Islet of Langerhans (tissue), 1 donor: ENCODE measurements around the gene FAM151A.
"Not testable (repeated sequence)": the region's sequence is repeated elsewhere in the genome, so short reads cannot be mapped to it uniquely, and the experiment has no call there.

Source experiments
- FAIRE-seq: peaks from one replicate; lab custom pipeline; 2011; peaks lifted over from hg19 to GRCh38; lab: Jason Lieb, UNC

FAM151A gene

DNA sequence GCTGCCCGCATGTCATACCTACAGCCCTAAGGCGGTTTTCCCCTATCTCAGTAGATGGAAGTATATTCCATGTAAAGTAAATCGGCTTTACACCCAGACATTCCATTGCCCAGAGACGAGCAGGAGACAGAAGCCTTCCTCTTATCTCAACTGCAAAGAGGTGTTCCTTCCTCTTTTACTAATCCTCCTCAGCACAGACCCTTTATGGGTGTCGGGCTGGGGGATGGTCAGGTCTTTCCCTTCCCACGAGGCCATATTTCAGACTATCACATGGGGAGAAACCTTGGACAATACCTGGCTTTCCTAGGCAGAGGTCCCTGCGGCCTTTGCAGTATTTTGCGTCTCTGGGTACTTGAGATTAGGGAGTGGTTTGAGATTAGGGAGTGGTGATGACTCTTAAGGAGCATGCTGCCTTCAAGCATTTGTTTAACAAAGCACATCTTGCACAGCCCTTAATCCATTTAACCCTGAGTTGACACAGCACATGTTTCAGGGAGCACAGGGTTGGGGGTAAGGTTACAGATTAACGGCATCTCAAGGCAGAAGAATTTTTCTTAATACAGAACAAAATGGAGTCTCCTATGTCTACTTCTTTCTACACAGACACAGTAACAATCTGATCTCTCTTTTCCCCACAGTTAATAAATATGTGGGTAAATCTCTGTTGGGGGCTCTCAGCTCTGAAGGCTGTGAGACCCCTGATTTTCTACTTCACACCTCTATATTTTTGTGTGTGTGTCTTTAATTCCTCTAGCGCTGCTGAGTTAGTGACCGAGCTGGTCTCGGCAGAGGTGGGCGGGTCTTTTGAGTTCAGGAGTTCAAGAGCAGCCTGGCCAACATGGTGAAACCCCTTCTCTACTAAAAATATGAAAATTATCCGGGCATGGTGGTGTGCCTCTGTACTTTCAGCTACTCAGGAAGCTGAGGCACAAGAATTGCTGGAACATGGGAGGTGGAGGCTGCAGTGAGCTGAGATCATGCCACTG is 13.4 kb upstream of the FAM151A start:
- FAIRE-seq: not testable (repeated sequence)

DNA sequence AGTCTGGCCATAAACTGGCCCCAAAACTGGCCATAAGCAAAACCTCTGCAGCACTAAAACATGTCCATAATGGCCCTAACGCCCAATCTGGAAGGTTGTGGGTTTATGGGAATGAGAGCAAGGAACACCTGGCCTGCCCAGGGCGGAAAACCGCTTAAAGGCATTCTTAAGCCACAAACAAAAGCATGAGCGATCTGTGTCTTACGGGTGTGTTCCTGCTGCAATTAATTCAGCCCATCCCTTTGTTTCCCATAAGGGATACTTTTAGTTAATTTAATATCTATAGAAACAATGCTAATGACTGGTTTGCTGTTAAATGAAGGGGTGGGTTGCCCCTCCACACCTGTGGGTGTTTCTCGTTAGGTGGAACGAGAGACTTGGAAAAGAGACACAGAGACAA is 12.5 kb upstream of the FAM151A start:
- not testable (repeated sequence) for FAIRE-seq

DNA sequence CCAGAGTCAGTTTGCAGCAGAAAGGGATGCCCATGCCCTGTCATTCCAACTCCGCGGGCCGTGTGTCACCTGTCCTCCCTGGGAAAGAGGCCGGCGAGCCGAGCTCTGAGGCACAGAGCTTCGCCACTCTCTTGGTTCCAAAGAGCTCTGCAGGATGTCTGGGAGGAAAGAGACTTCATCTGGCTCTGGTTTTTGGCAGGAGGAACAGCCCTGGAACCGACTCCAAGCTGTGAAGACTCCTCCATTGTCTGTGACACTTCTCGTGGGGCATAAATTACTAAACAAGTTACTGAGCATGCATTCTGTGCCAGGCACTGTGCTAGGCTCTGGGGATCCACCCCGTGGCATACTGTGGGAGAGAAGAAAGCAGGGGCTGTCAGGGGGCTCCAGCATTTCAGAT is 3.9 kb upstream of the FAM151A start:
- no peak for FAIRE-seq

DNA sequence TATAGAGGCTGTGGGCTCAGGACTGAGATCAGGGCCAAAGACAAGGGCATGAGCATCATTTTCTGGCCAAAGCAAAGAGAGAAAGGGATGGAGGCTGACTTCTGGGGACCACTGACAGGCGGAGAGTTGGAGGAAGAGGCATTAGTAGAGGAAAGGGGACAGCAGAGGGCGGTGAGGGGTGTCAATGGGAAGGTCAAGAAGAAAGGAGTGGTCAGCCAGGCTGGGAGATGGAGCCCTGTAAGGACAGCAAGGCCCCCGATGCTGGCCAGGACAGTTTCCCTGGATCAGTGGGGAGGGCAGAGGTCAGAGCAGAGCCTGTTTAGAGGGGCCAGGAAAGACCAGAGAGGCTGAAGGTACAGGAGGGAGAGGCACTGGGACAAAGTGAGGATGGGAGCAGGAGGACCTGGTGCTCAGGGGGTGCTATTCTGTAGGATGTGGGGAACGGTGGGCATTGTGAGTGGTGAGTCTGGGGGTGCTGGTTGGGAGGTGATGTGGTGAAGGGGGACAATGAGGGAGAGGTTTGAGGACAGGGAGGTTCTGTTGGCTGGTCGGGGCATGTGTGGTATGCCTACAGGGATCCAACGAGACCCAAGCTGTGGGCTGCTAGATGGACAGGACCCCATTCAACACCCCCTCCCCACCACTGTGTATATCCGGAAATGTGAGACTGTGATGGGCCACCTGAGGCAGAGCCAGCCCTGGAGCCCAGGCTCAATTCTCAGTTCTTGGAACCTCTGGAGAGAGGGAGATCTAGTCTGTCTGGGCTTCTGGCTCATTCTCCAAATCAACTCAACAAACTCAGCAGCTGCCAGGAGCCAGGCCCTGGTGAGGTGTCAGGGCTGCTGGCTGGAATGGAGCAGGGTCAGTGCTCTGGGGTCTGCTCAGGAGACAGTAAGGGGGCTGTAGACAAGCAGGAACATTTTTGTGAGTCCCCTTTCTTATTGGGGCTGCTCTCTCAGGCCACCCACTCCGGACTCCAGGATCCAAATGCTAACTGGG is 1.4 kb upstream of the FAM151A start:
- no peak for FAIRE-seq

DNA sequence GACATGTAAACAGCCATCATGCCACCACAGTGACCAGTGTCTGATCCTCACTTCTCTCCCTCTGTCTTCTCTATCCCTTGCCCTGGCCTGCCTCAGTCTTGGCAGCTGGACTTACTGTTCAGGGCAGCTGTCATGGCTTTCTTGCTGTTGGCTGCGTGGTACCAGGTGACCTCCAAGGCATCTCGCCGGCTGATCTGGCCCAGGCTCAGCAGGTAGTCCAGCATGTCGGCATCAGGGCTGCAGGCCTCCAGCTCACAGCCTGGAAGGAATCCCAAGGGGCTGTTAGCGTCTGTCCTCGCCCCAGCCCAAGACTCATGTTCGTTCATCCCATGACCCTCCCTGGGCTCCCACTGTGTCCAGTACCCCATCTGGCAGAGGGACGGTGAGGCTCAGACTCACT is 3.6 kb downstream of the FAM151A start:
- FAIRE-seq: no peak

DNA sequence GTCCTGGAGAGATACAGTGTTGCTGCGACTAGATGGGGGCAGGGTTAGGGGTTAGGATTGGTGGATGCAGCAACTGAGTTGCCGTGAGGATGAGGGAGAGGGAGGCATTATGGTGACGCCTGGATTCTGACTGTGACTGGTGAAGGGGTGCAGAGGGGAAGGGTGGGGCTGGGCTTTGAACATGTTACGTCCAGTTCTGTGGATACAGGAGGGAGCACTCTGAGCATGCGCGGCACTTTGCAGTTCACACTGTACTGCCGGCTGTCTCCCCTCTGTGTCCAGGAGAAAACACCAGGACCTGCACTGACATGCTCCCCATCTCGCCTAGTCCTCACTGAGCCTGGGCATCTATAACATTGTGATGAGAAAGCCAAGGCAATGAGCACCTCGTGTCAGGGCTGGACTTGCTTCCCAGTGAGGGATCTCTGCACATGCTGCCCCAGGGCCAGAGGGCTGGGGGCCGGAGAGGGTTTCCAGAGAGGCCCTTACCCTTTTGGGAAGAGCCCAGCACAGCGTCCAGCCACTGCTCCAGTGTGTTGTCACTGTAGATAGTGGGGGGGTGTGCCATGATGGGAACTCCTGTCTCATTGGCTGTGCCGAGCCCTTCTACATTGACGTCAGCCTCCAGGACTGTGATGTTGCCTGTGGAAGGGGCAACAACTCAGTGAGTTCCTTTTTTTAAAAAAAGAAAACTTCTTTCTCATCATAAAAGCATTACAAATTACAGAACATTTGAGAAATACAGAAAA is 7.6 kb downstream of the FAM151A start:
- FAIRE-seq: no peak

DNA sequence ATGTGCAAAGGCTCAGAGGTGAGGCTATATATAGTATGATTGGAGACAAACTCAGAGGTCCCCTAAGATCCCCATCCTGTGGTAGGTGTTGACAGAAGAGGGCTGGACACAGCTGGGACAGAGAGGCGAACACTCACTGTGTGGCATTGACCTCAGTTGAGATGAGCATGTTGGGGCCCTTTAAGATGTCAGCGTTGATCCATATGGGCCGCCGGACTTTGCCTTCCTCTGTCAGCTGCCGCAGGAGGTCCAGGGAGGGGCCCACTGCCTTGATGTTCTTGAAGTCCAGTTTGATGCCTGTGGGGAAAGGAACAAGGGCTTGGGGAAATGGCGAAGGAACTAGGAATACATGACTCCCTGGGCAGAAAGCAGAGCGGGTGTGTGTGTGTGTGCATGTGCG is 8.8 kb downstream of the FAM151A start:
- FAIRE-seq: no peak

DNA sequence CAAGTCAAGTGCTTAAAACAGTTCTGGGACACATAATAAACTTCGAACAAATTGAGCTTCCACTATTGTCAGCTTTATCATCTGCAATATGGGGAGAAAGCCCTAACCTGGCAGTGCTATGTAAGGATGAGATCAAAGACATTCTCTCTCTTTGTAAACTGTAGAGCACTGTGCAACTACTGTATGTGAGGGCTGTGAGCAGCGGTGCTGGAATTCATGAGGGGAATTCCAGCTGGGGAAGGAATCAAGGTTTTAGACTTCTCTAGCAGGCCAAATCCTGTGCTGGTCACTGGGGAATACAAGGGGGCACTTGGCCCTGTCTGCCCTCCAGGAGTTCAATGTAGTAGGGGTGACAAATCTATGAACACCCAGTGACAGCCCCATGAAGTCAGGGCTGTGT is 9.3 kb downstream of the FAM151A start:
- no peak for FAIRE-seq

DNA sequence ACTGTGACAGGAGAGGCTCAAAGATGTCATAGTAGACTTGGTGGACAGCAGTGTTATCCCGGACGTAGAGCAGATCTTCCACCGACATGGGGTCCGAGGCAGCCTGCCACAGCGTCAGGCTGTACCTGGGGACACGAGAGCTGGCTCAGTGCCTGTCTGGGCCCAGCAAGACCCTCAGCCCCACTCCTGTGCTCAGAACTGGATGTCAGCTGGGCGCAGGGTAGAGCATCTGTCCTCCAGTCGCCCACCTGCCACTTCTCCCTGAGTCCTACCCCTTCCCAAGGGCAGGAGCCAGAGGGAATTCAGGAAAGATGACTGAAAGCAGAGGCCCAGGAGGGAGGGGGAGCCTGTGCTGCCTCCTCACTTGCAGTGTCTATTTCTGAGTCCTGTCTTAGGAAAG is 11.7 kb downstream of the FAM151A start:
- FAIRE-seq: no peak

DNA sequence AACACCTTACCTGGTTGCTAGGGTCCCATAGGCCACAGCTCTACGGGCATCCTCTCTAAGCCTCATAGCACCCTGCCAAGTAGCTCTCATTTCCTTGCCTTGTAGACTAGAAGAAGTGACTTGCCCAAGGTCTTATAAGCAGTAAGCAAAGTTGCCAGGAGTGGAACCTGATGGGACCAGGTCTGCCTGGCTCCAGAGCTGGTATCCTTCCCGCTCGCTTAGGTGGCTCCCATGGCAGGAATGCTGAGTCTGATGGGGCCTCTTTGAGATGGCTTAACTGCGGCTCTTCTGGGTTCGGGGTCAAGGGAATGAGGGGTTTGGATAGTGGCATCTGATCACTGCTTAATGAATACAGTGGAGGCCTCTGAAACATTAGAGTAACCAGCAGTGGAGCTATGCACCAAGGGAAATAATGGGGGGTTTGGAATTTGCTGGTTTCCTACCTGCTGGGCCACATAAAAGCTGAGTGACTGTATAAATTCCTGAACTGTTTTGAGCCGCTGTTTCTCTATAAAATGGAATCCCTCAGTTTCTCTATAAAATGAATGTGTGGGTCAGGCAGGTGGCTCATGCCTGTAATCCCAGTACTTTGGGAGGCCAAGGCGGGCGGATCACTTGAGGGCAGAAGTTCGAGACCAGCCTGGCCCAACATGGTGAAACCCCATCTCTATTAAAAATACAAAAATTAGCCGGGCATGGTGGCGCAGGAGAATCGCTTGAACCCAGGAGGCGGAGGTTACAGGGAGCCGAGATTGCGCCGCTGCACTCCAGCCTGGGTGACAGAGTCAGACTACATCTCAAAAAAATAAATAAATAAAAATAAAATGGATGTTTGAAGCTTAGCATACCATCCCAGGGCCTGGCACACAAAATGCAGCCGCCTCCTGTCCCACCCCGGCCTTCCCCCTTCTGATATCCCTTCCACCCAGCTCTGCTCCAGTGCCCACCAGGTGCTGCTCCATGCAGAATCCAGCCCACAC is 12.4 kb downstream of the FAM151A start:
- FAIRE-seq: no peak

DNA sequence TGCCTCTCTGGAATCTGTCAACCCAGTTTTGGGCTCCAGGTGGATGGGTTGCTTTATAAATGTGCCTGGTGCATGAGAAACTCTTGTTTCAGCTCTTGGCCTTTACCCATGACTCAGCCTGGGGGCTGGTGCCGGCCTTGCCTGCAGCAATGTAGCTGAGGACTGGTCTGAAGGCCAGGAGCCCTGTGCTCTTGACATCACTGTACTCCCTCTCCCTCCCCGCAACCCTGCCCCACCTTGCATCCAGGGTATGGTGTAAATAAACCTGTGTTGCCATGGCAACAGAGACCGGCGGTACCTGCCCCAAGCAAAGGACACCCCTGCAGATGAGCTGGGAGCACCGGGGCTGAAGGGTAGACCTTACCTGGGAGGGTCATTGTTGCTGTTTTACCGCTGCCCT is 13.3 kb downstream of the FAM151A start:
- no peak for FAIRE-seq

DNA sequence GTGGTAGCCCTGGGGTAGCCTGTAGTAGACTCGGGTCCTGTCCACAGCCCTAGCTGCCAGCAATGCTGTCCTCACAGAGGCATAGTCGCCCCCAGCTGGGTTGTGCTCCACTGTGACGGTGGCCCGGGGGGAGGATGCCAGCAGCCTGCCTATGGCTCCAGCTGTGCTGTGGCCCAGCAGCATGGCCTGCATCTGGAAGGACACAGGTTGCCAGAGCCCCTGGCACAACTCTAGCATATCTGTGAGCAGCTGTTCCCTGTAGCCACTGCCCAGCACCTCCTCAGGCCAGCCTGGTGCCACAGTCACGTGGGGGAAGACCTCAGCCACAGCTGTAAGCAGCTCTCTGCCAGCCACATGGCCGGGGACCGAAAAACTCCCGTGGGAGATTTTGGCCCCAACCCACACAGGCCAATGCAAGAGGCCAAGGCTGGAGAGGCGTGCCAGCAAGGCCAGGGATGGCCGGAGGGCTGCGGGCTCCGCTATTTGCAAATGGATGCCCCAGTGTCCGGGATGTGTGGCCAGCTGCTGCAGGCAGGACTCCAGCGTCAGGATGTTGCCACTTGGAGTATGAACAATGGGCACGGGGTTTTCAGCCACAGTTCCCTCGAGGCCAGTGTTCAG is 13.9 kb downstream of the FAM151A start:
- no peak for FAIRE-seq

DNA sequence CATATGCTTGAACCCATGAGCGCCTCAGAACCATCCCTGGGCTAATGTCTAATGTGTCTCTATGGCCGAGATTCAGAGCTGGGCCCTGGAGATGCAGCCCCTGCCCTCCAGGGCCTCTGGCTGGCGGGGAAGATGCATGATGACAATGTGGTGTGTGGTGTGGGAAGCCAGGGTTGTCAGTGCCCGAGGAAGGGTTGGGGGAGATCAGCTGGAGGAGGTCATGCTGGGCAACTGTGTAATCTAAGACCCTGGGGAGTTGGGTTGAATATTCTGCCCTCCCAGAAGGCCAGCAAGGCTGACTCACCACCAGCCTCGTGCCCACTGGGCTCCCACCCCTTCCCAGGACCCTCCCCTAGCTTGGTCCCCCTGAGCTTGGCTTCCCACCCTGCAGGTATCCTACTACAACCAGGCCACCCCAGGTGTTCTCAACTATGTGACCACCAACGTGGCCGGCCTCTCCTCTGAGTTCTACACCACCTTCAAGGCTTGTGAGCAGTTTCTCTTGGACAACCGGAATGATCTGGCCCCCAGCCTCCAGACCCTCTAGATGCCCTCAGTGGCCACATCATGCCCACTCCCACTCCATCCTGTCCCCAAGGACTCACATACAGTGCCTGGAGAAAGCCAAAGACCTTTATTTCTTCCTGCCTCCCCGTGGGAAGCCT is 14.6 kb downstream of the FAM151A start:
- FAIRE-seq: no peak

DNA sequence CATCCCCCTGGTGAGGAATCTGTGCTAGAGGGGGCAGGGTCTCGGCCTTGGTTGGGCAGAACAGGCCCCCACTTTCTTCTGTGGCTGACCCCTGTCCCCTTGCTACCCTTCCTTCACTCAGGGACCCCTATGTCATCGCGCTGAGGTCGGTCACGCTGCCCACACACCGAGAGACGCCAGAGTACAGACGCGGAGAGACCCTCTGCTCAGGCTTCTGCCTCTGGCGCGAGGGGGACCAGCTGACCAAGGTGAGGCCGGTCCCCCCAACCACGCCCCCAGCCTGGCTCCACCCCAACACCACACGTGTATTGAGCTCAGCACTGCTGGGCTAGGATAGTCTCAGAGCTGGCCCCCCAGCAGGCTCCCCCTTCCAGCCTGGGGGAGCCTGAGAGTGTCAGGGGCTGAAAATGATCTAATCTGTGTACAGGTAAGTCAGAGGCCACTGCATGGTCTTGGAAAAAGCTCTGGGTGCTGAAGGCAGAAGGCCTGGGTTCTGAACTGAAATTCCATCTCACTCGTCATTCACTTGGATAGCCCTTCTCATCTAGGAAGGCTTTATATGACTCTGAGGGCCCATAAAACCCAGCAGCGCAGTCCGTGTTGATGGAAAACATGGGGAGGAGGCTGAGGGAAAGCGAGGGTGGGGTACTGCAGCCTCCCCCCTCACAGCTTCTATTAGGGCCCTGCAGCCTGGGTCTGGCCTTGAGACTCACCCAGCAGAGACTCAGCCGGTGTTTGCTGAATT is 15.3 kb downstream of the FAM151A start:
- no peak for FAIRE-seq

DNA sequence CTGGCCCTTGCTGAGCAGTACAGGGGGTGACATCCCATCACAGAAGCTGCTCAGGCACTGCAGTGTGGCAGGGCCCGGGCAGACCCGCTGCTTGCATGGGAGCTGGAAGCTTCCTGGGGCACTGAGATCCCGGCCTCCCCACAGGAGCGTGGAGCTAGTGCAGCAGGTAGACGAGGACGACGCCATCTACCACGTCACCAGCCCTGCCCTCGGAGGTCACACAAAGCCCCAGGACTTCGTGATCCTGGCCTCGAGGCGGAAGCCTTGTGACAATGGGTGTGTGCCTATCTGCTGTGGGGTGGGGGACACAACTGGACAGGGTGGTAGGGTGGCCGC is 16.4 kb downstream of the FAM151A start:
- no peak for FAIRE-seq

DNA sequence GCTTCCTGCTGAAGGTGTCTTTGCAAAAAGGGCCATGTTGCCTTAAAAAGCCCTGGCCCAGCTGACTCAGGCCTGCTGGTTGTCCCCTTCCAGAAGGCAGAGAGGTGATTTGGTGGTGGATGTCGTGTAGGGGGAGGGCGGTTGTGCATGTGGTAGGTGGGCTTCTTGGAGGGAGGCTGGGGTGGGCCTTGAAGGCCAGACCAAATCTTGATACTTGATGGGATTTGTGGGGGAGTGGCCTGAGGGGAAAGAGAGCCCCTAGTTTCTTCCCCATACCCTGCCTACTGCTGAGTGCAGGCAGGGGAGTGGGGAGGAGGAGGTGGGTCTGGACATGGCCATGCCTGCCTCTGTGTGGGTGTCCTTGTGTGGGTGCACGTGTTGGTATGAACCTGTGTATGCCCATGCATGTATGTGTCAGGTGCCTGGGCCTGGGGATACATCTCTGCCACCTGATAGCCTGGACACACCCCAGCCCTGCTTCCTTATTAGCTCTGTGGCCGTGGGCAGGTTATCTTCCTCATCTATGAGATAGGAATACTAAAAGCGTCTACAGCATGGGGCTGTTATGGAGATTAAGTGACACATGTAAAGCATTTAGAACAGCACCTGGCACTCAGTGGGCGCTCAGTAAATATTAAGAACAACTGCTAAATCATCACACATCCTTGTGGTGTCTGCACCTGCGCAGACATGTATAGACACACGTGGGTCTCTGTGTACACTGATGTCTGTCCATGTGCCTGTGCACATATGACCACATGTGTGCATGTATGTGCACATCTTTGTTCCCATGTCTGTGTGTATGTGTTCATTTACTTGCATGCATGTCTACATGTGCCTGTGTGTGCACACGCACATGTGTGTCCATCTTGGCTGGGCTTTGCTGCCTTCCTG is 17.0 kb downstream of the FAM151A start:
- no peak for FAIRE-seq

DNA sequence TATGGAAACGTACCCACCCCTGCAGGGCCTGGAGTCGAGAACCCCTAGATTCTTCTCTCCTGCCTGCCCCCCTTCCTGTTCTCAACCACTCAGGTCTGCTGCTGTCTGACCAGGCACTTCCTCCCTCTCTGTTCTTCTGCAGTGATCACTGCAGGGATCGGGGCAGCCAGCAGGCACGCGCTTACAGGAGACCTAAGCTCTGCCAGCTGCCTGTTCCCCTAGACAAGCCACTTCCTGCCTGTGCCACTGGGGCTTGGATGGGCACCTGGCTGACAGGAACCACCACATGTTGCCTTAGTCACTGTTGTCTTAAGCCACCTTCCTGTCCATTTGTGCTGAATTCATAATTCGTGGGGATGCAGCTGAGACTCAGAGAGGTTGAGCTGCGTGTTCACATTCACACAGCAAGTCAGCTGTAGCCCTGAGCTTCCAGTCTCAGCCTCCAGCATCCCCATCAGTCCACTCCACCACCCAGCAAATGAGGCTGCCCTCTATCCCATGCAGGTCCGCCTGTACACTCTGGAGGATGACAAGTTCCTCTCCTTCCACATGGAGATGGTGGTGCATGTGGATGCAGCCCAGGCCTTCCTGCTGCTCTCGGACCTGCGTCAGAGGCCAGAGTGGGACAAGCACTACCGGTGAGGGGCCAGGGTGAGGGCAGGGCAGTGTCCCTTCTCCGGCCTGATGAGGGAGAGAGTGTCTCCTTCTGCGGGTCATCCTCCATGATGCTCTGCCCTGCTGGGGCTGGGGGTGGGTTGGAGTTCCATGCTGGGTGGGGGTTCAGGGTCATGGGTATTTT is 18.6 kb downstream of the FAM151A start:
- FAIRE-seq: no peak
